GM12878 (cell line): ENCODE results near the gene TESK2. TPM values are rescaled to one million over a fixed set of nuclear protein-coding genes. Genes with fewer than 3 reads are reported as not detected.

Experiments
- ATAC-seq: fragments of 200-7000 bp; cut with Tn5 transposase; 3 replicates; pipeline ENCODE4 v1.9.1; 2020; ENCODE audit warnings: mild to moderate bottlenecking, moderate library complexity
- BruUV-seq: library from RNA; stranded (reverse); fragments of 400-500 nt; replicated peaks from 2 replicates; lab custom pipeline; 2021; lab: Mats Ljungman, UMichigan
- CTCF ChIA-PET: fragments of 300-600 bp; sonication (Branson Sonifier 250); formaldehyde crosslinking; extraction: SDS; loops from one replicate; lab custom pipeline; 2021; ENCODE audit warnings: inconsistent platforms; lab: Yijun Ruan, JAX
- POLR2A ChIA-PET: fragments of 350-600 bp; formaldehyde crosslinking; extraction: SDS; loops from one replicate; lab custom pipeline; 2021; ENCODE audit warnings: inconsistent platforms; lab: Charles Lee
- RAD21 ChIA-PET: fragments of 300-600 bp; sonication (Branson Sonifier 250); formaldehyde crosslinking; loops from one replicate; lab custom pipeline; 2023; ENCODE audit warnings: antibody characterized with exemption; ENCODE audit not compliant: unreplicated experiment; lab: Charles Lee
- SMC1A ChIA-PET: fragments of 300-600 bp; sonication (Branson Sonifier 250); formaldehyde crosslinking; loops from one replicate; lab custom pipeline; 2023; ENCODE audit not compliant: unreplicated experiment, uncharacterized antibody; lab: Charles Lee
- DNase-seq: peaks from one replicate; pipeline ENCODE4 v3.0.0-alpha.2; 2011; ENCODE audit warnings: low read depth, low spot score
- FAIRE-seq: peaks from 3 replicates; lab custom pipeline; 2011; peaks lifted over from hg19 to GRCh38; lab: Jason Lieb, UNC
- H2AFZ ChIP-seq: 2 replicates; pipeline ENCODE4 v1.6.0; 2011; ENCODE audit warnings: low read depth, low read length, control low read depth; ENCODE audit not compliant: control insufficient read depth
- H3K27ac ChIP-seq: 2 replicates; pipeline ENCODE4 v1.5.1; 2011; ENCODE audit warnings: control low read depth; ENCODE audit not compliant: control insufficient read depth, insufficient read depth
- H3K27me3 ChIP-seq, 2 experiments: replicated peaks in 1 of 2; 2 replicates each; pipeline versions ENCODE4 v1.6.0 to v1.6.1; 2011; ENCODE audit warnings: low read length in 1 of 2; ENCODE audit not compliant: control insufficient read depth in 2 of 2, insufficient read depth in 2 of 2
- H3K36me3 ChIP-seq, 2 experiments: 2 replicates each; pipeline ENCODE4 v1.5.1; 2011; ENCODE audit warnings: low read length in 1 of 2; ENCODE audit not compliant: control insufficient read depth in 2 of 2, insufficient read depth in 2 of 2
- H3K4me1 ChIP-seq: 2 replicates; pipeline ENCODE4 v1.6.1; 2011; ENCODE audit warnings: mild to moderate bottlenecking, low read length, moderate library complexity, mixed read lengths; ENCODE audit not compliant: control insufficient read depth, insufficient read depth
- H3K4me2 ChIP-seq: 2 replicates; pipeline ENCODE4 v1.6.0; 2011; ENCODE audit warnings: control low read depth; ENCODE audit not compliant: control insufficient read depth, insufficient read depth
- H3K4me3 ChIP-seq: fragments of 200-600 bp; sonication (generic); 2 replicates; pipeline ENCODE4 v1.5.1; 2016
- H3K79me2 ChIP-seq: 2 replicates; pipeline ENCODE4 v1.6.0; 2011; ENCODE audit warnings: low read length; ENCODE audit not compliant: control insufficient read depth, insufficient read depth
- H3K9ac ChIP-seq: 2 replicates; pipeline ENCODE4 v1.8.0; 2011; ENCODE audit warnings: low read length, control low read depth, mixed read lengths; ENCODE audit not compliant: control insufficient read depth, insufficient read depth
- H3K9me3 ChIP-seq: replicated peaks from 3 replicates; pipeline ENCODE4 v1.5.1; 2011; ENCODE audit warnings: mild to moderate bottlenecking, low read length; ENCODE audit not compliant: control insufficient read depth, insufficient read depth
- H4K20me1 ChIP-seq: 2 replicates; pipeline ENCODE4 v1.6.0; 2011; ENCODE audit not compliant: control insufficient read depth, insufficient read depth
- BCL11A ChIP-seq: IDR thresholded peaks from 2 replicates; pipeline ENCODE4 v1.6.1; 2011; ENCODE audit warnings: low read depth, low read length
- CBFB ChIP-seq: IDR thresholded peaks from 2 replicates; pipeline ENCODE4 v1.6.1; 2016; ENCODE audit warnings: antibody characterized with exemption, low read depth
- CREM ChIP-seq: IDR thresholded peaks from 2 replicates; pipeline ENCODE4 v1.6.1; 2014; ENCODE audit warnings: antibody characterized with exemption, low read depth
- EED ChIP-seq: sonication (generic); IDR thresholded peaks from 2 replicates; pipeline ENCODE4 v1.6.1; 2016; ENCODE audit warnings: antibody characterized with exemption, low read depth
- ESRRA ChIP-seq: IDR thresholded peaks from 2 replicates; pipeline ENCODE4 v1.6.1; 2012; ENCODE audit warnings: mild to moderate bottlenecking, low read length, improper control_type of control experiment
- FOXM1 ChIP-seq: IDR thresholded peaks from 2 replicates; pipeline ENCODE4 v1.6.1; 2012; ENCODE audit warnings: low read depth, mild to moderate bottlenecking, inconsistent platforms, low read length, moderate library complexity
- IKZF1 ChIP-seq: fragments of 450-650 bp; conservative IDR thresholded peaks from 2 replicates; pipeline ENCODE4 v1.6.1; 2017; ENCODE audit warnings: antibody characterized with exemption, mild to moderate bottlenecking
- IKZF2 ChIP-seq, 2 experiments: fragments of 450-650 bp; IDR thresholded peaks; 2 replicates each; pipeline ENCODE4 v1.6.1; 2017; ENCODE audit warnings: mild to moderate bottlenecking in 2 of 2, moderate library complexity in 2 of 2
- IRF4 ChIP-seq: IDR thresholded peaks from 2 replicates; pipeline ENCODE4 v1.6.1; 2011; ENCODE audit warnings: low read depth, low read length
- JUNB ChIP-seq: IDR thresholded peaks from 2 replicates; pipeline ENCODE4 v1.6.1; 2016; ENCODE audit warnings: antibody characterized with exemption, mild to moderate bottlenecking
- MTA2 ChIP-seq: fragments of 450-650 bp; IDR thresholded peaks from 2 replicates; pipeline ENCODE4 v1.6.1; 2016; ENCODE audit warnings: low read depth, mild to moderate bottlenecking, moderate library complexity
- NFIC ChIP-seq: IDR thresholded peaks from 2 replicates; pipeline ENCODE4 v1.6.1; 2012; ENCODE audit warnings: low read depth, mild to moderate bottlenecking, inconsistent platforms, low read length, moderate library complexity
- POLR2AphosphoS2 ChIP-seq: IDR thresholded peaks from 2 replicates; pipeline ENCODE4 v1.6.1; 2011; ENCODE audit warnings: low read depth, mild to moderate bottlenecking, low read length, improper control_type of control experiment, moderate library complexity
- RB1 ChIP-seq: fragments of 450-650 bp; formaldehyde crosslinking; IDR thresholded peaks from 2 replicates; pipeline ENCODE4 v1.6.1; 2017; ENCODE audit warnings: mild to moderate bottlenecking, borderline replicate concordance
- RUNX3 ChIP-seq: IDR thresholded peaks from 2 replicates; pipeline ENCODE4 v1.6.1; 2012; ENCODE audit warnings: low read length, inconsistent platforms
- SUPT20H ChIP-seq: IDR thresholded peaks from 2 replicates; pipeline ENCODE4 v1.6.1; 2011; ENCODE audit warnings: low read depth, mild to moderate bottlenecking, low read length, moderate library complexity, borderline replicate concordance; ENCODE audit not compliant: control insufficient read depth
- TARDBP ChIP-seq: IDR thresholded peaks from 2 replicates; pipeline ENCODE4 v1.6.1; 2016; ENCODE audit warnings: borderline replicate concordance
- ZNF384 ChIP-seq: IDR thresholded peaks from 2 replicates; pipeline ENCODE4 v1.6.1; 2012; ENCODE audit warnings: low read depth, mild to moderate bottlenecking, low read length, improper control_type of control experiment, borderline replicate concordance
- ZNF622 ChIP-seq: fragments of 450-650 bp; IDR thresholded peaks from 2 replicates; pipeline ENCODE4 v1.6.1; 2017; ENCODE audit warnings: mild to moderate bottlenecking, inconsistent platforms
- WGBS: methylation state at CpG from one replicate; pipeline ENCODE4 v1.1.6; 2016; ENCODE audit warnings: low lambda C conversion rate; ENCODE audit not compliant: insufficient replicate concordance, insufficient coverage; ENCODE audit errors: missing lambda C conversion rate; 5-methylcytosine and 5-hydroxymethylcytosine counted together
- in situ Hi-C: fragments of 300-500 bp; cut with MboI; formaldehyde crosslinking; loops from 9 replicates; pipeline ENCODE4 v1.14.3; 2018; ENCODE audit warnings: mixed read lengths
- intact Hi-C: fragments of 100-400 bp; cut with micrococcal nuclease; formaldehyde crosslinking; loops from one replicate; pipeline ENCODE4 v1.14.2; 2022; ENCODE audit not compliant: unreplicated experiment
- polyA plus RNA-seq, 11 experiments: library from polyadenylated mRNA; depleted of rRNA in 4 of 11; unstranded in 6 of 11; stranded (reverse) in 5 of 11; fragments of >200 nt; fragmentation: Nextera tagmentation in 4 of 11; fragmentation: Illumina TruSeq in 1 of 11; extraction: Ambion mirVana in 4 of 11; extraction: Trizol in 1 of 11; gene quantifications; 1 replicate in 1 of 11; 2 replicates in 10 of 11; pipeline versions ENCODE4 v1.2.1 to v1.2.3, GENCODE V29; 2011 to 2016; ENCODE audit warnings: inconsistent platforms in 2 of 11, missing spikeins in 2 of 11, low read depth in 1 of 11
- total RNA-seq, 4 experiments: library from RNA; depleted of rRNA in 3 of 4; stranded (reverse); fragments of >200 nt in 3 of 4; fragmentation: Illumina TruSeq in 1 of 4; extraction: Trizol in 1 of 4; gene quantifications; 2 replicates each; pipeline versions ENCODE4 v1.2.1 to v1.2.3, GENCODE V29; 2013 to 2021
- TF ChIP-seq, protein P1 (sequence below): fragments of 150-350 bp; IDR thresholded peaks from 2 replicates; pipeline ENCODE4 v1.6.1; 2014; ENCODE audit warnings: mild to moderate bottlenecking, low read depth, low read length
- TF ChIP-seq, protein P2 (sequence below): IDR thresholded peaks from 2 replicates; pipeline ENCODE4 v1.6.1; 2012; ENCODE audit warnings: low read length, inconsistent platforms
- TF ChIP-seq, protein P3 (sequence below): fragments of 450-650 bp; IDR thresholded peaks from 2 replicates; pipeline ENCODE4 v1.6.1; 2018; ENCODE audit warnings: mild to moderate bottlenecking, low read depth, moderate library complexity; ENCODE audit not compliant: partially characterized antibody

TESK2 gene
- total and polyA plus RNA-seq, 10 of the 15 experiments (the other 5 are each of a cell fraction or from before 2014, with no cell fraction given): 2.2 to 10.0 (median 5.7) TPM

DNA sequence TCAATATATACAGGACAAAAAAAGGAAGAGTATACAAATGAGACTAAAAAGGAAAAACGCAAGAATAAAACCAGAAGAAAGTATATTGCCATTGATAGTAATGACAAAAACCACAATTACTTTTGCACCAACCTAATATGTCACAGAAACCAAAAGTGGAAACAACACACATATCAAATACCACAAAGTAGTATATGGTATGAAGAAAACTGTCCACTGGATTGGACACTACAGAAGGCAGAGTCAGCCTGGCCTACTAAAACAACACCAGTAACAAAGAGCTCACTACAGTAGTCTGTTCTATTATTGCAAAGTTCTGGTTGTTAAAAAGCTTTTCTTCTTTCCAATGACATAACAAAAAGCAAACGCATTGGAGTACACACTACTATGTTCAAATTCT lies 17.7 kb downstream of the TESK2 start:
- Histone ChIP-seq H3K4me2 (peak overlapping the region; percentile 41), H3K4me1 (peaks cover 50% of the 10 kb centered on the region), H4K20me1 (no peaks in the 10 kb centered on the region), H3K27ac (no peak overlapping the region), H3K4me3 (no peak overlapping the region), H2AFZ (no peak overlapping the region), H3K27me3 (no peaks in the 10 kb centered on the region), H3K9ac (no peak overlapping the region), H3K36me3 (no peaks in the 10 kb centered on the region), H3K79me2 (no peaks in the 10 kb centered on the region), H3K9me3 (no peaks in the 10 kb centered on the region)
- no TSS peak for BruUV-seq
- no peak for DNase-seq
- ATAC-seq: peak; percentile 76
- FAIRE-seq: peak; percentile 13
- ChIA-PET POLR2A (interaction anchor here (0.8 to 1.0 kb wide), 4 partner anchors 15 to 737 kb away, joined by 3 to 6 read pairs (median 3); partner anchors contain the start of gene TESK2), RAD21 (interaction anchor here (1.0 to 1.8 kb wide), 3 partner anchors 18 to 170 kb away, joined by 3 to 16 read pairs (median 4); partner anchors contain the start of gene TESK2), CTCF (interaction anchor here (0.8 to 1.3 kb wide), 7 partner anchors 9 to 100 kb away, joined by 3 to 8 read pairs (median 3); no protein-coding TSS in a partner anchor), SMC1A (interaction anchor here (0.7 to 1.3 kb wide), 5 partner anchors 15 to 99 kb away, joined by 3 to 4 read pairs (median 3); partner anchors contain the start of gene TESK2)
- 49% methylated on average over 2 of the region's 2 CpGs for WGBS
- in situ Hi-C loops: no loop called here
- intact Hi-C loops: no loop called here
- TF ChIP-seq ZNF384: no peak
- TF ChIP-seq POLR2AphosphoS2: no peak
- peak; percentile 28; the same call in 1 of the 2 replicates for TF ChIP-seq FOXM1
- TF ChIP-seq NFIC: peak; percentile 21; the same call in 1 of the 2 replicates
- TF ChIP-seq, protein P1, sequence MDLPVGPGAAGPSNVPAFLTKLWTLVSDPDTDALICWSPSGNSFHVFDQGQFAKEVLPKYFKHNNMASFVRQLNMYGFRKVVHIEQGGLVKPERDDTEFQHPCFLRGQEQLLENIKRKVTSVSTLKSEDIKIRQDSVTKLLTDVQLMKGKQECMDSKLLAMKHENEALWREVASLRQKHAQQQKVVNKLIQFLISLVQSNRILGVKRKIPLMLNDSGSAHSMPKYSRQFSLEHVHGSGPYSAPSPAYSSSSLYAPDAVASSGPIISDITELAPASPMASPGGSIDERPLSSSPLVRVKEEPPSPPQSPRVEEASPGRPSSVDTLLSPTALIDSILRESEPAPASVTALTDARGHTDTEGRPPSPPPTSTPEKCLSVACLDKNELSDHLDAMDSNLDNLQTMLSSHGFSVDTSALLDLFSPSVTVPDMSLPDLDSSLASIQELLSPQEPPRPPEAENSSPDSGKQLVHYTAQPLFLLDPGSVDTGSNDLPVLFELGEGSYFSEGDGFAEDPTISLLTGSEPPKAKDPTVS: no peak
- no peak for TF ChIP-seq ESRRA
- no peak for TF ChIP-seq RB1
- 0 out of 2 replicates have a peak, but pooled peaks have one; percentile 17 for TF ChIP-seq CREM
- no peak for TF ChIP-seq IKZF1
- TF ChIP-seq EED: no peak
- TF ChIP-seq JUNB: 0 out of 2 replicates have a peak, but pooled peaks have one; percentile 8
- no peak for TF ChIP-seq SUPT20H
- no peak for TF ChIP-seq ZNF622
- no peak for TF ChIP-seq TARDBP
- TF ChIP-seq IRF4: no peak
- TF ChIP-seq MTA2: peak; percentile 47; the same call in 1 of the 2 replicates
- TF ChIP-seq, protein P2, sequence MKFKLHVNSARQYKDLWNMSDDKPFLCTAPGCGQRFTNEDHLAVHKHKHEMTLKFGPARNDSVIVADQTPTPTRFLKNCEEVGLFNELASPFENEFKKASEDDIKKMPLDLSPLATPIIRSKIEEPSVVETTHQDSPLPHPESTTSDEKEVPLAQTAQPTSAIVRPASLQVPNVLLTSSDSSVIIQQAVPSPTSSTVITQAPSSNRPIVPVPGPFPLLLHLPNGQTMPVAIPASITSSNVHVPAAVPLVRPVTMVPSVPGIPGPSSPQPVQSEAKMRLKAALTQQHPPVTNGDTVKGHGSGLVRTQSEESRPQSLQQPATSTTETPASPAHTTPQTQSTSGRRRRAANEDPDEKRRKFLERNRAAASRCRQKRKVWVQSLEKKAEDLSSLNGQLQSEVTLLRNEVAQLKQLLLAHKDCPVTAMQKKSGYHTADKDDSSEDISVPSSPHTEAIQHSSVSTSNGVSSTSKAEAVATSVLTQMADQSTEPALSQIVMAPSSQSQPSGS: no peak; the same call in 1 of the 2 replicates
- TF ChIP-seq, protein P3, sequence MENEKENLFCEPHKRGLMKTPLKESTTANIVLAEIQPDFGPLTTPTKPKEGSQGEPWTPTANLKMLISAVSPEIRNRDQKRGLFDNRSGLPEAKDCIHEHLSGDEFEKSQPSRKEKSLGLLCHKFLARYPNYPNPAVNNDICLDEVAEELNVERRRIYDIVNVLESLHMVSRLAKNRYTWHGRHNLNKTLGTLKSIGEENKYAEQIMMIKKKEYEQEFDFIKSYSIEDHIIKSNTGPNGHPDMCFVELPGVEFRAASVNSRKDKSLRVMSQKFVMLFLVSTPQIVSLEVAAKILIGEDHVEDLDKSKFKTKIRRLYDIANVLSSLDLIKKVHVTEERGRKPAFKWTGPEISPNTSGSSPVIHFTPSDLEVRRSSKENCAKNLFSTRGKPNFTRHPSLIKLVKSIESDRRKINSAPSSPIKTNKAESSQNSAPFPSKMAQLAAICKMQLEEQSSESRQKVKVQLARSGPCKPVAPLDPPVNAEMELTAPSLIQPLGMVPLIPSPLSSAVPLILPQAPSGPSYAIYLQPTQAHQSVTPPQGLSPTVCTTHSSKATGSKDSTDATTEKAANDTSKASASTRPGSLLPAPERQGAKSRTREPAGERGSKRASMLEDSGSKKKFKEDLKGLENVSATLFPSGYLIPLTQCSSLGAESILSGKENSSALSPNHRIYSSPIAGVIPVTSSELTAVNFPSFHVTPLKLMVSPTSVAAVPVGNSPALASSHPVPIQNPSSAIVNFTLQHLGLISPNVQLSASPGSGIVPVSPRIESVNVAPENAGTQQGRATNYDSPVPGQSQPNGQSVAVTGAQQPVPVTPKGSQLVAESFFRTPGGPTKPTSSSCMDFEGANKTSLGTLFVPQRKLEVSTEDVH: no peak
- peak; percentile 88 for TF ChIP-seq RUNX3
- TF ChIP-seq BCL11A: no peak
- TF ChIP-seq IKZF2 (IDR thresholded peaks at IDR 0.05): no peak
- peak; percentile 24; the same call in 1 of the 2 replicates for TF ChIP-seq CBFB
